NCI-H2227 (cell line): ENCODE results near the gene SERPINB6.
"Not testable (repeated sequence)": the region's sequence is repeated elsewhere in the genome, so short reads cannot be mapped to it uniquely, and the experiment has no call there.

Experiments used
- DNase-seq: peaks from one replicate; lab custom pipeline; 2025; ENCODE audit not compliant: unreplicated experiment; lab: John Stamatoyannopoulos, UW

Gene SERPINB6

DNA sequence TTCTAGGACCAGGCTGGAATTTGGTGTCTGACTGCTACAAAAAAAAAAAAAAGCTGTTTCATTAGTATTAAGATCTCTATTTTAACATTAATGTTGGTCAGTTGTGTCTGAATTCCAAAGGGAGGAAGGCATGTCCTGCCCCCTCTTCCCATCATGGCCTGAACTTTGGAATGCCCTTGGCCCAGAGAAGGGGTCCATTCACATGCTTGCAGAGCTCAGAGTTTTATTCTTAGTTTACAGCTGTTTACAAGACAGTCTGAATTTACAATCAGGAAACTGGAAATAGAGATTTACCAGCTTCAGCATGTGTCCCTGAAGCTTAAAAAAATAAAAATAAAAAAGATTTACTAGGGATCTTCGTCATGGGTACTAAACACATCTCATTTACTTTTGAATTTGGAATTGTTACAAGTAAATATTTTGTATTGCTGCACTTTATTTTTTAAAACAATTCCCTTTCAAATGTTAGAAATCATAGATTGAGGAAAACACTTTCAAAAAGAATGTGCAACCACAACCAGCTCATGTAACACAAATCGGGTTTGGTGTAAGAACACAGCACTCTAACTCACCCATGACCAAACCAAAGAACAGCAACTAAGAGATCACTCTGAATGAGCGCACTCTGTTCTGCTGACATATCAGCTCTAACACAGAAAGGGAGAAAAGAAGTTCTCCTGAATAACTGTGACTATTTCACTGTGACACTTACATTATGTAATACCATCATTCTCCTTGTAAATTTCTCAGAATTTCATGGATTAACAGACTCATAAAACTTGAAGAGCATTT is 6.6 kb upstream of the SERPINB6 start:
- no peak for DNase-seq

DNA sequence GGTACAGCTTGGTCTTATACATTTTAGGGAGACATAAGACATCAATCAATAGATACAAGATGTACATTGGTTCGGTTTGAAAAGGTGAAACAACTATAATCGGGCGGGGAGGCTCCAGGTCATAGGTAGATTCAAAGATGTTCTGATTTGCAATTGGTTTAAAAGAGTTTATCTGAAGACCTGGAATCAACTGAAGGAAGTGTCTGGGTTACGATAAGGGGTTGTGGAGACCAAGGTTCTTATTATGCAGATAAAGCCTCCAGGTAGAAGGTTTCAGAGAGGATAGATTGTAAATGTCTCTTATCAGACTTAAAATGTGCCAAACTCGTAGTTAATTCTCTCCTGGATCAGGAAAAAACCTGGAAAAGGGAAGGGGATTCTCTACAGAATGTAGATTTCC is 5.9 kb upstream of the SERPINB6 start:
- no peak for DNase-seq

DNA sequence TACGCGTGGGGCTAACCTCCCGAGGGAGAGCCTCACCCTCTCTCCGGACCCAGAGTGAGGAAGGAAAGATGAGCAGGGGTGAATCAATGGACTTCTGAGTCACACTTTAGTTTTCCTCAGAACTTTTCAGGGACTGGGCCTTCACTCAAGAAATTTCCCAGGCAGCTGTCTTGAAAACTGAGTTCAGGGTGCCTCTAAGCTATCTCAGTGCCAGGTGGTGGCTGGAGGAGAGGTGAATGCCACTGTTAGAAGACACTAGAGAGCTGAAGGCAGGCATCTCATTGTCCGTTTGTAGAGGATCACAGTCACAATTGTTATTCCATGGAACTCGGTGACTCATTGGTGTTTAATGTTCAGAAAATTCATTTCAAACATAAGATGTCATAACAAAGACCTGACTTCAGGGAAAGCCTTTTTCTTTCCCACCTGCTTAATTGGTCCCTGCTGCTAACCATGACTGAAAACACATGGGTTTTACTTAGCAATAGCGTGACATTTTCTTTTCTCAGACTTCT is 5.3 kb upstream of the SERPINB6 start:
- no peak for DNase-seq

DNA sequence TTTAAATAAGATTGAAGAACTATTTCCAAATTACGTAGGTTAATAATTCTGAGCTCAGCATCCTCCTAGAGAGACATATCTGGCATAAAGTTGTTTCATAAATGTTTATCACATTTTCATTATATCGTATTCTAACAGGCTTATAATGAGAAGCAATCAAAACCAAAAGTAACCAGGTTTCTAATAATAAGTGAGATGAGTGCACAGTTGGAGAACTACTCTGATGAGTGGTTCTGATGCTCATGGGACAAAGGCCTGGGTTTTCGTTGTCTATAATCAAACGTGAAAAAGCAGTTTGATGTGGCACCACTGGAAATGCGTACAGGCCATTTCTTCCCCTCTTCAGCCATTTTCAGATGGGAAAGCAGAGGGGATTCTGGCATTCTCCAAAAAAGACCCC is 4.7 kb upstream of the SERPINB6 start:
- DNase-seq = no peak

DNA sequence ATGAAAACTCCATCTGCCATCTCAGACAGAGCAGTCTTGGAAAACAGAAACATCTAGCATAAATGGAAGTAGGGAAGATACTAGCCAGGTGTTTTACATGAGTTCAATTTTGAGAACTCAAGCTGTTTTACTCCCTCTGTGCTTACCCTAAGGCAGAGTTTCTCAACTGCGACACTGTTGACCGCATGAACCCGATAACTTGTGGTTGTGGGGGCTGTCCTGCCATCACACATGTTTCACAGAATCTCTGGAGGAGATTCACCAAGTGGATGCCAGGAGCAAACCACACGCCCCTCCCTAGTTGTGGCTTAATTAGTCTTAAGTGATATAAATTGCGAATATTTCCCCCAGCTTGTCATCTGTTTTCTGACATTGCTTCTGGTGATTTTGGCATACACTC is 2.3 kb upstream of the SERPINB6 start:
- DNase-seq = no peak

DNA sequence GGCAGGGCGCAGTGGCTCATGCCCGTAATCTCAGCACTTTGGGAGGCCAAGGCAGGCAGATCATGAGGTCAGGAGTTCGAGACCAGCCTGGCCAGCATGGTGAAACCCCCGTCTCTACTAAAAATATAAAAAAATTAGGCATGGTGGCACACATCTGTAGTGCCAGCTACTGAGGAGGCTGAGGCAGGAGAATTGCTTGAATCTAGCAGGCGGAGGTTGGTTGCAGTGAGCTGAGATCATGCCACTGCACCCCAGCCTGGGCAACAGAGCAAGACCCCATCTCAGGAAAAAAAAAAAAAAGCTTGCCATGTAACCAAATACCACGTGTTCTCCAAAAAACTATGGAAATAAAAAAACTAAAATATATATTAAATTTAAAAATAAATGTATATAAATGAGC is 1.8 kb upstream of the SERPINB6 start:
- DNase-seq = not testable (repeated sequence)

DNA sequence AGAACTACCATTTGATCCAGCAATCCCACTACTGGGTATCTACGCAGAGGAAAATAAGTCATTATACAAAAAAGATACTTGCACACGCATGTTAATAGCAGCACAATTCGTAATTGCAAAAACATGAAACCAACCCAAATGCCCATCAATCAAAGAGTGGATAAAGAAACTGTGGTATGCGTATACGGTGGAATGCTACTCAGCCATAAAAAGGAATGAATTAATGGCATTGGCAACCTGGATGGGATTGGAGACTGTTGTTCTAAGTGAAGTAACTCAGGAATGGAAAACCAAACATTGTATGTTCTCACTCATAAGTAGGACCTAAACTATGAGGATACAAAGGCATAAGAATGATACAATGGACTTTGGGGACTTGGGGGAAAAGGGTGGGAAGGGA is 1.3 kb upstream of the SERPINB6 start:
- DNase-seq = not testable (repeated sequence)

DNA sequence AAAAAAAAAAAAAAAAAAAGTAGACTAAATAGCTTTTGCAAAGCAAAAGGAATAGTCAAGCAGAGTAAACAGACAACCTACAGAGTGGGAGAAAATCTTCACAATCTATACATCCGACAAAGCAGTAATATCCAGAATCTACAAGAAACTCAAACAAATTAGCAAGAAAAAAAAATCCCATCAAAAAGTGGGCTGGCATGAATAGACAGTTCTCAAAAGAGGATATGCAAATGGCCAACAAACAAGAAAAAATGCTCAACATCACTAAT is 786 bp upstream of the SERPINB6 start:
- DNase-seq = not testable (repeated sequence)

DNA sequence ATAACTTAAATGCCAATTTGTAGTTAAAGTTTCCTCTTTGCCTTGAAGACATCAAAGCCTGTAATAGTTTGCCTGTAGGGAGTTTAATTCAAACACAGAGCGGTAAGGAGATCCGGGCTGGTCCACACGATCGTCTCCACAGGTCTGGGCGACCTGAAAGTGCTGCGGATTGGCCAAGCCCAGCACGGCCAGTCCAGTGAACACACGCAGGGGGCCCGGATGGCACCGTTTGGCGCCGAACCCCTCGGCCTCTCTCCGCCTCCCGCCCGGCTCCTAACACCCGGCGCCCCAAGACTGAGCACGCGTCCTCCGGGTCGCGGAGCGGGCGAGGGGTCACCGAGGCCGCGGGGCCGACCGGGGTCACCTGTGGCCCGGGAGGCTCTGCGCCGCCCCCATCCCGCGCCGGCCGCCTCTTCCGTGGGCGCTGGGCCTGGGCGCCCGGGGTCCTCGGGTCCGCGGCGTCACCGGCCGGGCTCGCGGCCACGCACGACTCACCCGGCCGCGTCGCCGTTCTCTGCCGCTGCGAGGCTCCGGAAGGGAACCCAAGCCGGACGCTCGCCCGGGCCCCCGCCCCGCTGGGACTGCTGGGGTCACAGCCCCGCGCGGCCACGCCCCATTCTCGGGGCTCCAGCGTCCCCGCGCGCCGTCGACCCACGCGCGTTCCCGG is 481 bp downstream of the SERPINB6 start:
- peak; percentile 60 for DNase-seq

DNA sequence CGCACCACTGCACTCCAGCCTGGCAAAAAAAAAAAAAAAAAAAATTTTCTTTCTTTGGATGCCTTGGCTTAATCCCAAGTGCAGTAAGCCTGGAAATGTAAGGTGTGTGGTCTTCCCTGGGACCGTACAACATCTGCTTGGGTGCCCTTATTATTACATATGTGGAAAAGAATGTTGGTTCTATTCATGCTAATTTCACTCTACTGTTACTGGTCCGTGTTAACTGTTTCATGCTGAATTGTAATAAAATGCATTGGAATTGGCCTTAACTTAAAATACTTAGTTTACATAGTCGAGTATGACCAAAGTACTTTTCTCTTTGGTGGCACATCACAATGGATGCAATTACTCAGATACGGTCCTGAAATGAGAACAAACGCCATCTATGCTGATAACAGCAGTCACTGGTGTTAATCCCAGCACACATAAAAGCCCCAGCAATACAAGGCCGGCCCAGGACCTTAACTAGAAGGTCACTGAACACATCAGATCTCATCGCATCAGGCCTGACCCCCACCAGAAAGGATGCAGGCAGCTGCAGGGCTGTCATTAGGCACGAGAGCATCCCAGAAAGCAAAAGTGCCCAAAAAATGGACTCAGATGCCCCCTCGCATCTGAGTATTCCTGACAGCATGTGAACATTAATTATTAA is 1.2 kb downstream of the SERPINB6 start:
- no peak for DNase-seq

DNA sequence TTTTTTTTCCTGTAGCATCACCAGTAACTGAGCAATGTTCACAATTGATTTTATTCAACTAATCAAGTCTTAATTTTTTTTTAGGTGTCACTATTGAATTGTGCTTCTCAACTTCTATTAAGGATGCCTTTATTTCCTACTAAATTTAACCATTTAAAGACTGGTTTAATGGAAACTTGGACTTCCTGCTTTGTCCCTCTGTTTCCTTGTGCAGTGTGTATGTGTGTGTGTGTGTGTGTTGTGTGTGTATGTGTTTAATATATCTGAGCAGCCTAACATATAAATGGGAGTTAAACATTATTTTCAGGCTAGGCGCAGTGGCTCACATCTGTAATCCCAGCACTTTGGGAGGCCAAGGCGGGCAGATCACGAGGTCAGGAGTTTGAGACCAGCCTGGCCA is 1.8 kb downstream of the SERPINB6 start:
- DNase-seq = no peak

DNA sequence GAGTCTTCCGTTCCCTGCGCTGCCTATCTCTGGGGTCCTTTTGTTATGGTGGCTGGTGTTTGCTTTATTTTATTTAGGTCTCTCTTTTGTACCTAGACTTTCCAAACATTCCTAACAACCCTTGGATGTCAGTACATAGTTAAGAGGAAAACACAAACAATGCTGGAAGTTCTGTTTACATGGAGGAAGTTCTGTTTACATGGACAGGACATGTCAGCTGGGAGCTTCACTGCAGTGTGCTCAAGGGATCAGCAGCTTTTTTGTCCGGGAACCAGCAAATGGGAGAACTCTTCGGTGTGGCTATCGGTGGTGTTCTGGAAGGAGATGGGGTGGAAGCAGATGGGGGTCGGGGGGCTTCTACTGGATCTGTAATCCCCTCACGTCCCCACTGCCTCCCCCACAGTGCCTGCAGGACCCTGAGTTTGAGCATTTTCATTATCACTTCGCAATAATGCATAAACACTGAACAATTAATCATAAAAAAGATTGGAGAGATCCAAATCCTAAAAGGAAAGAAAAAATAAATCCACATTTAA is 2.7 kb downstream of the SERPINB6 start:
- DNase-seq = no peak

DNA sequence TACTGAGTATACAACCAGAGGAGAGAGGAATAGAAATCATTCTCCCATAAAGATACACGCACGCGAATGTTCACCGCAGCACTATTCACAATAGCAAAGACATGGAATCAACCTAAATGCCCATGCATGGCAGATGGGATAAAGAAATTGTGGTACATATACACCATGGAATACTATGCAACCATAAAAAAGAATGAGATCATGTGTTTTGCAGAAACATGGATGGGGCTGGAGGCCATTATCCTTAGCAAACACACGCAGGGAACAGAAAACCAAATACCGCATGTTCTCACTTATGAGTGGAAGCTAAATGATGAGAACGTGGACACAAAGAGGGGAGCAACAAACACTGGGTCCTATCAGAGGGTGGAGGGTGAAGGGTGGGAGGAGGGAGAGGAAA is 3.4 kb downstream of the SERPINB6 start:
- no peak for DNase-seq

DNA sequence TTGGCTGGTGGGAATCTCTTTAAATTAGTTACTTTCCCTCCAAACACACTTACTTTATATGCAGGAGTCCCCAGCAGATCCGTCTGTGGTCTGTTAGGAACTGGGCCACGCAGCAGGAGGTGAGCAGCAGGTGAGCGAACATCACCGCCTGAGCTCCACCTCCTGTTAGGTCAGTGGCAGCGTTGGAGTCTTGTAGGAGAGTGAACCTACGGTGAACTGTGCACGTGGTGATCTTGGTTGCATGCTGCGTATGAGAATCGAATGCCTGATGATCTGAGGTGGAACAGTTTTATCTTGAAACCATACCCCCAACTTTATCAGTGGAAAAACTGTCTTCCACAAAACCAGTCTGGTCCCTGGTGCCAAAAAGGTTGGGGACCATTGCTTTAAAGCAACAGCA is 5.0 kb downstream of the SERPINB6 start:
- DNase-seq = no peak

DNA sequence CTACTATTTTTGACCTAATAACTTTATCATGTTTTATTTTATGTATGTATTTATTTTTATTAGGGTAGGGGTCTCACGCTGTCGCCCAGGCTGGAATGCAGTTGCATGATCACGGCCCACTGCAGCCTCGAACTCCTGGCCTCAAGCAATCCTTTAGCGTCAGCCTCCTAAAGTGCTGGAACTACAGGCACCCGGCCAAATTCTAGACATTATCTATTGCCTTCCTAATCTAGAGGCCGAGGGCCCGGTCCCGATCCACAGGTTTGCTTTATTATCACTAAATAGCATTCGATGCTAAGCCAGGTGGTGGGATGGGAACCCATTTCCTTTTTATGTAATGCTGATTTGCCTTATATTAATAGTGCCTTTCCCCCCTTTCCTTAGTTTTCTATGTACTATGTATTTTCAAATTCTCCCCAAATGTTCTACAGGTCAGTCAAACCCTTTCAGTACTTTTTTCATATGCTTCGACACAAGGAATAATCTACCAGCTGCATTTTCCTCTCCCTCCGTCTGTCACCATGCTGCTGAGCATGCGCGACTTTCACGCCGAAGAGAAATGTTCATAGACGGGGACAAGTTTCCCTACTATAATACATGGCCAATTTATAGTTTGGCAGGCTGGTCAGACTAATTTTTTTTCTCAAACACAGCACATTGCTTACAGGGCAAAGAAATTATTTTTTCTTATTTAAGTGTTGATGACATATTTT is 6.4 kb downstream of the SERPINB6 start:
- DNase-seq = no peak

DNA sequence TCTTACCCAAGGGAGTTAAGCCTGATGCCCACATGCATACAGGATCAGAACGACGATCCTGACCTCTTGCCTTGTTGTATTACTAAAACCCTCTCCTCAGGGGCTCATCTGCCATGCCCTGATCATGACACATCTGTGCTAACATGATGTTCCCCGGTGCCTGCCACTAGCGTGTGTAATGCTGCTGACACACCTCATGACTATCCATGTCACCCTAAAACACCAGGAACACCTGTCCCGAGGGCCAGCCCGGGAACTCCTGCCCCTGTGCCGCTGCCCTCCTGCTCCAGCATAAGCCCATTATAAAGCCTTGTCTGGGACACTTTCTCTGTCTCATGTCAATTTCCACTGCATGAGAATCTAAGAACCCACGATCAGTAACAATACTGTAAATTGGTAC is 7.6 kb downstream of the SERPINB6 start:
- DNase-seq = no peak

DNA sequence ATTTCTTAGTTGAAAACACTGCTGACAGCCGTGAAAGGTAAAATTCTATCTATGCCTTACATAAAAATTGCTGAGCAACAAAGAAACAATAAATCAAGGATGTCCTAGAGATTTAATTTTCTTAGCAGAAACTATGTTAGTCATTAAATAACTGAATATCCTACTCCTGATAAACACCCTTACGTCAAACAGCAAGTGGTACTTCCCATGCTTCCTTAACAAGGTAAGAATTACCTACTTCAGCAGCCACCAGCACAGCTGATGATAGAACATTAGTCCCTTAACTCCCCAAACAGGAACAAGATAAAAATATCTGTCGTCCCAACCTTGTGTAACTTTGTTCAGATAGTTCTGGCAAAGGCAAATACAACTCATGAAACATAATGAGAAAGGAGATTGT is 8.7 kb downstream of the SERPINB6 start:
- no peak for DNase-seq

DNA sequence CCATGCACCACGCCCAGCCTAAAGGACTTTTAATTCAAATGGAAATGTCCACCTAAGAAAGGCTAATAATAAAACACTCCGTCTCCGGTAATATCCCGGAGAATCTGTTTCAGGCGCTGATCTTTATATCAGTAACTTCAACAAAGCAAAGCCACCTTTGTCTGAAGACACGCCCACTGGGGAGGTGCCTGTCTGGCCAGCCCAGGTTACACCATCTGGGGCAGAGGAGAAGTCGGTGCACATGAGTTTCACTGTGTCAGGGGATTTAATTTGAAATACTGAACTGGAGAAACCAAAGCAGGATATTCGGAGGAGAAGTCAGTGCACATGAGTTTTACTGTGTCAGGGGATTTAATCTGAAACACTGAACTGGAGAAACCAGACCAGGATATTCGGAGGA is 9.4 kb downstream of the SERPINB6 start:
- DNase-seq = no peak

DNA sequence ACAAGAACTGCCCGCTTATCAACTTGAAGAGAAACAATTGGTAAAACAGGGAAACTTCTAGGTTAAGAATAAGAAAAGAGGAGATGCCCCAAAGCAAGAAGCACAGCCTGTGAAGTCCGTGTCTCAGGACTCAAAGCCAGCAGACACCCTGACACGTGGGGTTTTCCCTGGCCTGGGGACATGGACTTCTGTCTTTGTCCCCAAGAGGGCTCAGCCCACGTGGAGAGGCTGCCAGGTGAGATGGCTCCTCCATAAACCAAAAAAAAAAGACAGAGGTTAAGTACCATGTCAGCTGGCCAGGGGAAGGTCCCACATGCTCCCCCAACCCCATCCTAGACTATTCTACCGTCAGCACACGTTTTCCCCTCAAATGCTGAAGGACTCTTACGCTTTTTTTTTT is 9.9 kb downstream of the SERPINB6 start:
- DNase-seq = no peak

DNA sequence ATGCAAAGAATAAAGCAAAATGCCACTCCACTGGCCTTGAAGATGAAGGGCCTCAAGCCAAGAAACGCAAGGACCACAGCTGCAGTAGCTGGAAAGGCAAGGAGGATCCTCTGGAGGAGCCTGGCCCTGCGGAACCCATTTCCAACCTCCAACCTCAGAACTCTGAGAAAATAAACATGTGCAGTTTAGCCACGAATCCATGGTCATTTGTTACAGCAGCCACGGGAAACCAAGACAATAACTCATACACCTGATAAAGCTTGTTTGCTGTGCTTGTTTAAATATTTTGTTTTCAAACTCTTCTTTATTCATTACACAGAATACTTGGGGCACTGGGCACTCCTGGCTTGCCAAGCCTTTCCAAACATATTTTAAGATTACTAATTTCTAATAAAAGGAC is 10.4 kb downstream of the SERPINB6 start:
- no peak for DNase-seq

DNA sequence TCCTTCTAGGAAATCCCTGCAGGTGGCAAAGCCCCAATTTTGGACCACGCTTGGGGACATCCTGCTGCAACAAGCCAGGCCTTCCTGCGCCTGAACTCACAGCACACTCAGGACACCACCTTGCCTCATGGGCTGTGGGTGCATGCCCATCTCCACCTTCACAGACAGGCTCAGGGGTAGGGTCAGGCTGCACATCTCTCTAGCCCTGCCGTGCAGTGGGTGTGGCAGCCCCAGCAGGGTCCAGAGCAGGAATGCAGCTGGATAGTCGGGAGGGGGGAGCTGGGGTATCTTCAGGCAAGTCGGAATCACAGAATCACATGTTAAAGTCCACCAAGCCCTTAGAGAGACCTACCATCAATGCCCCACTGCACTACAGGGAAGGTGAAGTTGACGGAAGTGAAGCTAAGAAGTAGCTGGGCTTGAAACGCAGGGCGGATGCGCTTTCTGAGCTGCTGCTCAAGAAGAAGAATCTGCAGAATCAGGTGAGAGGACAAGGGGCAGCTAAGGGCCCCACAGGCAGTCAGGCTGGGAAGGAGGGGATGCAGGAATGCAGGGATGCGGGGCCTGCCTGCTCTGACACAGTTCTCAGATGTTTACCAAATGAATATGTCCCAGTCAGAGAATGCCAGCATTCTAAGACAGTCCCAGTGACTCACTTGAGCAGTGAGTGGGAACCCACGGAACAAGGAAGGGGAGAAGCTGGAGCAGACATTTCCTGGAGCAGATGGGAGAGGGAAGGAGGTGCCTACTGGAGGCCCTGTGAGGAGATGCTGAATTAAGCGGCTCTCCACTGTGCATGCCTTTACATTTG is 11.3 kb downstream of the SERPINB6 start:
- no peak for DNase-seq
